K562 (cell line): ENCODE data around the gene SCAMP3. TPM values are rescaled to one million over a fixed set of nuclear protein-coding genes. Genes with fewer than 3 reads are reported as not detected.

ENCODE experiments used
- E2F3 ChIP-seq: fragments of 250-450 bp; sonication (Bioruptor Pico); IDR thresholded peaks from 2 replicates; pipeline ENCODE4 v1.4.0; 2020; ENCODE audit warnings: mild to moderate bottlenecking
- GABPA ChIP-seq: fragments of 200-800 bp; sonication (Bioruptor generic); conservative IDR thresholded peaks from 2 replicates; pipeline ENCODE4 v1.6.1; 2016; ENCODE audit warnings: low read depth, missing genetic modification characterization, missing compliant biosample characterization
- GATAD2B ChIP-seq: fragments of 450-650 bp; IDR thresholded peaks from 2 replicates; pipeline ENCODE4 v1.6.1; 2017; ENCODE audit warnings: mild to moderate bottlenecking, borderline replicate concordance
- HNRNPL ChIP-seq: fragments of 200-400 bp; formaldehyde crosslinking; IDR thresholded peaks from 2 replicates; pipeline ENCODE4 v1.6.1; 2017; ENCODE audit warnings: low read depth, mild to moderate bottlenecking, low read length
- KLF13 ChIP-seq: fragments of 450-650 bp; IDR thresholded peaks from 2 replicates; pipeline ENCODE4 v1.6.1; 2016; ENCODE audit warnings: missing genetic modification characterization, low read depth, mild to moderate bottlenecking, missing compliant biosample characterization, moderate library complexity, borderline replicate concordance
- MAFF ChIP-seq: IDR thresholded peaks from 2 replicates; pipeline ENCODE4 v1.6.1; 2012; ENCODE audit warnings: low read length, improper control_type of control experiment
- MCM3 ChIP-seq: fragments of 450-650 bp; IDR thresholded peaks from 2 replicates; pipeline ENCODE4 v1.6.1; 2016
- MXI1 ChIP-seq: IDR thresholded peaks from 2 replicates; pipeline ENCODE4 v1.6.1; 2011; ENCODE audit warnings: low read depth, mild to moderate bottlenecking, improper control_type of control experiment, low read length
- NR3C1 ChIP-seq: sonication (generic); formaldehyde crosslinking; IDR thresholded peaks from 2 replicates; pipeline ENCODE4 v1.8.1; 2022; ENCODE audit warnings: missing genetic modification reagents
- NUFIP1 ChIP-seq: fragments of 450-650 bp; IDR thresholded peaks from 2 replicates; pipeline ENCODE4 v1.6.1; 2018; ENCODE audit not compliant: partially characterized antibody
- SRSF3 ChIP-seq: fragments of 200-400 bp; formaldehyde crosslinking; IDR thresholded peaks from 2 replicates; pipeline ENCODE4 v1.6.1; 2016; ENCODE audit warnings: mild to moderate bottlenecking, low read length, moderate library complexity; ENCODE audit not compliant: insufficient read depth
- TBP ChIP-seq: optimal IDR thresholded peaks from 2 replicates; pipeline ENCODE3; 2011; ENCODE audit warnings: low read depth, low read length, improper control_type of control experiment
- ZBTB7A ChIP-seq: IDR thresholded peaks from 2 replicates; pipeline ENCODE4 v1.6.1; 2011; ENCODE audit warnings: low read depth, mild to moderate bottlenecking, low read length, moderate library complexity, borderline replicate concordance; ENCODE audit not compliant: control insufficient read depth
- ZC3H8 ChIP-seq: fragments of 450-650 bp; IDR thresholded peaks from 2 replicates; pipeline ENCODE4 v1.6.1; 2017
- ZNF253 ChIP-seq: fragments of 250-450 bp; sonication (Bioruptor Pico); conservative IDR thresholded peaks from 2 replicates; pipeline ENCODE4 v1.6.1; 2021; ENCODE audit warnings: mild to moderate bottlenecking
- ZNF717 ChIP-seq: fragments of 250-450 bp; sonication (Bioruptor Pico); IDR thresholded peaks from 2 replicates; pipeline ENCODE4 v1.5.0; 2021
- polyA plus RNA-seq, 8 experiments: library from polyadenylated mRNA; depleted of rRNA in 4 of 8; stranded (reverse) in 5 of 8; unstranded in 3 of 8; fragments of >200 nt; fragmentation: Nextera tagmentation in 2 of 8; fragmentation: Illumina TruSeq in 1 of 8; extraction: Ambion mirVana in 2 of 8; extraction: Trizol in 1 of 8; gene quantifications; 2 replicates each; pipeline versions ENCODE4 v1.2.1 to v1.2.3, GENCODE V29; 2011 to 2014; ENCODE audit warnings: inconsistent platforms in 1 of 8, missing spikeins in 1 of 8
- total RNA-seq, 7 experiments: library from RNA; depleted of rRNA in 6 of 7; stranded (reverse); fragments of >200 nt in 6 of 7; fragmentation: Illumina TruSeq in 2 of 7; extraction: Trizol in 2 of 7; gene quantifications; 2 replicates each; pipeline versions ENCODE4 v1.2.1 to v1.2.3, GENCODE V29; 2011 to 2021; ENCODE audit warnings: low replicate concordance in 1 of 7
- TF ChIP-seq, protein P1 (sequence below): fragments of 450-650 bp; formaldehyde crosslinking; IDR thresholded peaks from 2 replicates; pipeline ENCODE4 v1.4.0; 2020; ENCODE audit warnings: mild to moderate bottlenecking, moderate library complexity
- TF ChIP-seq, protein P2 (sequence below): sonication (generic); formaldehyde crosslinking; IDR thresholded peaks from 2 replicates; pipeline ENCODE4 v1.8.0; 2022; ENCODE audit warnings: mild to moderate bottlenecking, missing genetic modification reagents
- TF ChIP-seq, protein P3 (sequence below), 2 experiments: IDR thresholded peaks; 2 replicates each; pipeline ENCODE4 v1.6.1; 2012; ENCODE audit warnings: improper control_type of control experiment in 2 of 2, low read depth in 2 of 2, low read length in 2 of 2, borderline replicate concordance in 1 of 2
- TF ChIP-seq, protein P4 (sequence below): fragments of 200-800 bp; sonication (Bioruptor generic); IDR thresholded peaks from 2 replicates; pipeline ENCODE4 v1.6.1; 2017; ENCODE audit warnings: missing genetic modification characterization, missing compliant biosample characterization

Gene SCAMP3
- total and polyA plus RNA-seq, 9 of the 15 experiments (the other 6 are each of a cell fraction or from before 2014, with no cell fraction given) = 14.2 to 131 (median 86.1) TPM

DNA sequence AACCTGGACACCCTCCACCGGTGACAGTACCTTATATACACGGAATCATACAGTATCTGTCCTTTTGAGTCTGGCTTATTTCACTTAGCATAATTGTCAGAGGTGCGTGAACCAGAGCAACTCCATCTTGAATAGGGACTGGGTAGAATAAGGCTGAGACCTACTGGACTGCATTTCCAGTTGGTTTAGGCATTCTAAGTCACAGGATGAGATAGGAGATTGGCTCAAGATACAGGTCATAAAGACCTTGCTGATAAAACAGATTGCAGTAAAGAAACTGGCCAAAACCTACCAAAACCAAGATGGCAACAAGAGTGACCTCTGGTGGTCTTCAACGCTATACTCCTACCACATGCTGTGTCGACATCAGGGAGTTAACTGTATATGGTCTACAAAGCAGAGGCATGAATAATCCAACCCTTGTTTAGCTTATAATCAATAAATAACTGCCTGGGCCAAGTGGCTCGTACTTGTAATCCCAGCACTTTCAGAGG is 45.1 kb upstream of the SCAMP3 start (continued):
- TF ChIP-seq, protein P1, sequence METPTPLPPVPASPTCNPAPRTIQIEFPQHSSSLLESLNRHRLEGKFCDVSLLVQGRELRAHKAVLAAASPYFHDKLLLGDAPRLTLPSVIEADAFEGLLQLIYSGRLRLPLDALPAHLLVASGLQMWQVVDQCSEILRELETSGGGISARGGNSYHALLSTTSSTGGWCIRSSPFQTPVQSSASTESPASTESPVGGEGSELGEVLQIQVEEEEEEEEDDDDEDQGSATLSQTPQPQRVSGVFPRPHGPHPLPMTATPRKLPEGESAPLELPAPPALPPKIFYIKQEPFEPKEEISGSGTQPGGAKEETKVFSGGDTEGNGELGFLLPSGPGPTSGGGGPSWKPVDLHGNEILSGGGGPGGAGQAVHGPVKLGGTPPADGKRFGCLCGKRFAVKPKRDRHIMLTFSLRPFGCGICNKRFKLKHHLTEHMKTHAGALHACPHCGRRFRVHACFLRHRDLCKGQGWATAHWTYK (CRISPR knock-in tag) = peak; percentile 98
- TF ChIP-seq KLF13 (tag) (peak; percentile 92), ZNF717 (CRISPR knock-in tag) (0 out of 2 replicates have a peak, but pooled peaks have one; percentile 58), SRSF3 (no peak), TBP (no peak), MXI1 (no peak), NR3C1 (CRISPR knock-in tag) (no peak), GABPA (tag) (0 out of 2 replicates have a peak, but pooled peaks have one; percentile 28), GATAD2B (no peak), NUFIP1 (peak; percentile 66), HNRNPL (no peak), ZBTB7A (no peak), MCM3 (no peak), ZNF253 (no peak), E2F3 (CRISPR knock-in tag) (peak; percentile 95), ZC3H8 (no peak), MAFF (no peak)
- TF ChIP-seq, protein P2, sequence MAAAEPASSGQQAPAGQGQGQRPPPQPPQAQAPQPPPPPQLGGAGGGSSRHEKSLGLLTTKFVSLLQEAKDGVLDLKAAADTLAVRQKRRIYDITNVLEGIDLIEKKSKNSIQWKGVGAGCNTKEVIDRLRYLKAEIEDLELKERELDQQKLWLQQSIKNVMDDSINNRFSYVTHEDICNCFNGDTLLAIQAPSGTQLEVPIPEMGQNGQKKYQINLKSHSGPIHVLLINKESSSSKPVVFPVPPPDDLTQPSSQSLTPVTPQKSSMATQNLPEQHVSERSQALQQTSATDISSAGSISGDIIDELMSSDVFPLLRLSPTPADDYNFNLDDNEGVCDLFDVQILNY = no peak
- TF ChIP-seq, protein P3, sequence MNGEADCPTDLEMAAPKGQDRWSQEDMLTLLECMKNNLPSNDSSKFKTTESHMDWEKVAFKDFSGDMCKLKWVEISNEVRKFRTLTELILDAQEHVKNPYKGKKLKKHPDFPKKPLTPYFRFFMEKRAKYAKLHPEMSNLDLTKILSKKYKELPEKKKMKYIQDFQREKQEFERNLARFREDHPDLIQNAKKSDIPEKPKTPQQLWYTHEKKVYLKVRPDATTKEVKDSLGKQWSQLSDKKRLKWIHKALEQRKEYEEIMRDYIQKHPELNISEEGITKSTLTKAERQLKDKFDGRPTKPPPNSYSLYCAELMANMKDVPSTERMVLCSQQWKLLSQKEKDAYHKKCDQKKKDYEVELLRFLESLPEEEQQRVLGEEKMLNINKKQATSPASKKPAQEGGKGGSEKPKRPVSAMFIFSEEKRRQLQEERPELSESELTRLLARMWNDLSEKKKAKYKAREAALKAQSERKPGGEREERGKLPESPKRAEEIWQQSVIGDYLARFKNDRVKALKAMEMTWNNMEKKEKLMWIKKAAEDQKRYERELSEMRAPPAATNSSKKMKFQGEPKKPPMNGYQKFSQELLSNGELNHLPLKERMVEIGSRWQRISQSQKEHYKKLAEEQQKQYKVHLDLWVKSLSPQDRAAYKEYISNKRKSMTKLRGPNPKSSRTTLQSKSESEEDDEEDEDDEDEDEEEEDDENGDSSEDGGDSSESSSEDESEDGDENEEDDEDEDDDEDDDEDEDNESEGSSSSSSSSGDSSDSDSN (IDR thresholded peaks at IDR 0.05; ENCODE audit: borderline replicate concordance in 1 of 2, low read depth in 2 of 2, low read length in 2 of 2) = no peak
- TF ChIP-seq, protein P4, sequence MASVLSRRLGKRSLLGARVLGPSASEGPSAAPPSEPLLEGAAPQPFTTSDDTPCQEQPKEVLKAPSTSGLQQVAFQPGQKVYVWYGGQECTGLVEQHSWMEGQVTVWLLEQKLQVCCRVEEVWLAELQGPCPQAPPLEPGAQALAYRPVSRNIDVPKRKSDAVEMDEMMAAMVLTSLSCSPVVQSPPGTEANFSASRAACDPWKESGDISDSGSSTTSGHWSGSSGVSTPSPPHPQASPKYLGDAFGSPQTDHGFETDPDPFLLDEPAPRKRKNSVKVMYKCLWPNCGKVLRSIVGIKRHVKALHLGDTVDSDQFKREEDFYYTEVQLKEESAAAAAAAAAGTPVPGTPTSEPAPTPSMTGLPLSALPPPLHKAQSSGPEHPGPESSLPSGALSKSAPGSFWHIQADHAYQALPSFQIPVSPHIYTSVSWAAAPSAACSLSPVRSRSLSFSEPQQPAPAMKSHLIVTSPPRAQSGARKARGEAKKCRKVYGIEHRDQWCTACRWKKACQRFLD = peak; percentile 98
